NT2/D1 (cell line): ENCODE data around the gene MFNG.

ENCODE experiments used
- SUZ12 ChIP-seq: IDR thresholded peaks from 2 replicates; pipeline ENCODE4 v1.6.1; 2011; ENCODE audit not compliant: insufficient read length, insufficient read depth; ENCODE audit errors: extremely low read depth
- YY1 ChIP-seq: IDR thresholded peaks from 2 replicates; pipeline ENCODE4 v1.6.1; 2011; ENCODE audit not compliant: insufficient read length, insufficient read depth
- ZNF274 ChIP-seq: IDR thresholded peaks from 2 replicates; pipeline ENCODE4 v1.6.1; 2011; ENCODE audit warnings: mild to moderate bottlenecking, low read depth, low read length

GRCh38 chr22:37474447-37475090 is 11.6 kb downstream of the MFNG start:
- TF ChIP-seq SUZ12 (no peak), YY1 (no peak), ZNF274 (no peak)
